H1 (cell line): ENCODE data around the gene NOS3.

Experiments used
- CHD1 ChIP-seq: IDR thresholded peaks from 2 replicates; pipeline ENCODE4 v1.6.1; 2012; ENCODE audit warnings: low read depth, low read length, improper control_type of control experiment
- EGR1 ChIP-seq: IDR thresholded peaks from 2 replicates; pipeline ENCODE4 v1.6.1; 2011; ENCODE audit warnings: low read depth, low read length, borderline replicate concordance
- EP300 ChIP-seq, 2 experiments: IDR thresholded peaks; 1 replicate in 1 of 2; 2 replicates in 1 of 2; pipeline ENCODE4 v1.6.1; 2011 to 2012; ENCODE audit warnings: low read depth in 2 of 2, low read length in 2 of 2, mild to moderate bottlenecking in 2 of 2, borderline replicate concordance in 1 of 2, inconsistent platforms in 1 of 2, moderate library complexity in 1 of 2
- EZH2 ChIP-seq: fragments of 200-600 bp; sonication (generic); IDR thresholded peaks from 2 replicates; pipeline ENCODE4 v1.7.1; 2012; ENCODE audit warnings: low read depth, mild to moderate bottlenecking, moderate library complexity, low read length, inconsistent platforms; ENCODE audit not compliant: severe bottlenecking
- KDM5A ChIP-seq: fragments of 200-600 bp; IDR thresholded peaks from 2 replicates; pipeline ENCODE4 v1.7.1; 2012; ENCODE audit warnings: mild to moderate bottlenecking, low read length, inconsistent platforms, mixed read lengths
- POLR2A ChIP-seq, 2 experiments: IDR thresholded peaks; 1 replicate in 1 of 2; 2 replicates in 1 of 2; pipeline ENCODE4 v1.6.1; 2011; ENCODE audit warnings: low read depth in 2 of 2, low read length in 2 of 2, mild to moderate bottlenecking in 2 of 2; ENCODE audit errors: control extremely low read depth in 1 of 2
- RFX5 ChIP-seq: IDR thresholded peaks from 2 replicates; pipeline ENCODE4 v1.6.1; 2011; ENCODE audit warnings: low read depth, low read length, improper control_type of control experiment, borderline replicate concordance
- SP1 ChIP-seq: IDR thresholded peaks from 2 replicates; pipeline ENCODE4 v1.6.1; 2011; ENCODE audit warnings: low read depth, low read length
- SRF ChIP-seq: IDR thresholded peaks from 2 replicates; pipeline ENCODE4 v1.6.1; 2011; ENCODE audit warnings: mild to moderate bottlenecking, low read depth, low read length, moderate library complexity
- TAF1 ChIP-seq: IDR thresholded peaks from 2 replicates; pipeline ENCODE4 v1.6.1; 2011; ENCODE audit warnings: mild to moderate bottlenecking, low read depth, low read length
- TBP ChIP-seq: IDR thresholded peaks from 2 replicates; pipeline ENCODE4 v1.6.1; 2011; ENCODE audit warnings: low read depth, low read length, improper control_type of control experiment
- YY1 ChIP-seq: IDR thresholded peaks from 2 replicates; pipeline ENCODE4 v1.6.1; 2011; ENCODE audit warnings: low read depth, mild to moderate bottlenecking, low read length
- TF ChIP-seq, protein P1 (sequence below), 3 experiments: IDR thresholded peaks; 1 replicate in 2 of 3; 2 replicates in 1 of 3; pipeline versions ENCODE4 v1.5.1 to v1.6.1; 2011; ENCODE audit warnings: low read length in 3 of 3, mild to moderate bottlenecking in 3 of 3, inconsistent platforms in 2 of 3, low read depth in 1 of 3, moderate library complexity in 1 of 3; ENCODE audit not compliant: insufficient read depth in 1 of 3; ENCODE audit errors: control extremely low read depth in 1 of 3
- TF ChIP-seq, protein P2 (sequence below): IDR thresholded peaks from 2 replicates; pipeline ENCODE4 v1.6.1; 2012; ENCODE audit warnings: inconsistent platforms

DNA sequence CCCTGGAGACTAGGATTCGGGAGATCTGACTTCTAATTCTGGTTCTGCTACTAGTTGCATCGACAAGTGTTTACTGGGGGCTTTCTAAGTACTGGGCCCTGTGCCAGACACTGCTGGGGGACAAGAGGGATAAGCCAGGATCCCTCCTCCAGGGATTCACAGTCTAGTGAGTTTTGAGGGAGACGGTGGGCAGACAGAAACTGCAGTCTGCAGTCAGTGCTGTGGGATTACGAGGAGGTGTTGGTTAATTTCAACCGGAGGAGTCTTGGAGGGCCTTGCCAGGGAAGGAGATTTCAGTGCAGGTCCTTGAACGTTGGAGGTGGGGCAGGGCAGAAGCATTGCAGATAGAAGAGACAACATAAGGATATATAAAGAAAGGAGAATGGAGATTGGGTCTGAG lies 9.2 kb upstream of the NOS3 start:
- no peak for TF ChIP-seq EP300 (IDR thresholded peaks at IDR 0.05; ENCODE audit: borderline replicate concordance in 1 of 2, low read depth in 2 of 2, low read length in 2 of 2)
- TF ChIP-seq TBP: no peak
- TF ChIP-seq POLR2A (IDR thresholded peaks at IDR 0.05; ENCODE audit: control extremely low read depth in 1 of 2, low read depth in 2 of 2, low read length in 2 of 2): no peak
- TF ChIP-seq SP1: no peak
- TF ChIP-seq, protein P1, sequence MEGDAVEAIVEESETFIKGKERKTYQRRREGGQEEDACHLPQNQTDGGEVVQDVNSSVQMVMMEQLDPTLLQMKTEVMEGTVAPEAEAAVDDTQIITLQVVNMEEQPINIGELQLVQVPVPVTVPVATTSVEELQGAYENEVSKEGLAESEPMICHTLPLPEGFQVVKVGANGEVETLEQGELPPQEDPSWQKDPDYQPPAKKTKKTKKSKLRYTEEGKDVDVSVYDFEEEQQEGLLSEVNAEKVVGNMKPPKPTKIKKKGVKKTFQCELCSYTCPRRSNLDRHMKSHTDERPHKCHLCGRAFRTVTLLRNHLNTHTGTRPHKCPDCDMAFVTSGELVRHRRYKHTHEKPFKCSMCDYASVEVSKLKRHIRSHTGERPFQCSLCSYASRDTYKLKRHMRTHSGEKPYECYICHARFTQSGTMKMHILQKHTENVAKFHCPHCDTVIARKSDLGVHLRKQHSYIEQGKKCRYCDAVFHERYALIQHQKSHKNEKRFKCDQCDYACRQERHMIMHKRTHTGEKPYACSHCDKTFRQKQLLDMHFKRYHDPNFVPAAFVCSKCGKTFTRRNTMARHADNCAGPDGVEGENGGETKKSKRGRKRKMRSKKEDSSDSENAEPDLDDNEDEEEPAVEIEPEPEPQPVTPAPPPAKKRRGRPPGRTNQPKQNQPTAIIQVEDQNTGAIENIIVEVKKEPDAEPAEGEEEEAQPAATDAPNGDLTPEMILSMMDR (IDR thresholded peaks at IDR 0.05; ENCODE audit: control extremely low read depth in 1 of 3, insufficient read depth in 1 of 3, low read depth in 1 of 3, low read length in 3 of 3): no peak
- TF ChIP-seq CHD1: no peak
- TF ChIP-seq, protein P2, sequence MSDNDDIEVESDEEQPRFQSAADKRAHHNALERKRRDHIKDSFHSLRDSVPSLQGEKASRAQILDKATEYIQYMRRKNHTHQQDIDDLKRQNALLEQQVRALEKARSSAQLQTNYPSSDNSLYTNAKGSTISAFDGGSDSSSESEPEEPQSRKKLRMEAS: no peak
- no peak for TF ChIP-seq EGR1
- no peak for TF ChIP-seq YY1
- no peak for TF ChIP-seq SRF
- TF ChIP-seq RFX5: no peak
- no peak for TF ChIP-seq TAF1
- TF ChIP-seq KDM5A: no peak
- no peak for TF ChIP-seq EZH2
